GM21723 (cell line): ENCODE data around the gene XPNPEP1.

Experiments
- ATAC-seq: cut with Tn5 transposase; IDR thresholded peaks from one replicate; pipeline ENCODE4 v1.9.1; 2021; ENCODE audit warnings: mild to moderate bottlenecking, moderate library complexity; ENCODE audit not compliant: unreplicated experiment

The XPNPEP1 gene

GRCh38 chr10:109895848-109896247, 27.5 kb downstream of the XPNPEP1 start:
- no peak for ATAC-seq

DNA sequence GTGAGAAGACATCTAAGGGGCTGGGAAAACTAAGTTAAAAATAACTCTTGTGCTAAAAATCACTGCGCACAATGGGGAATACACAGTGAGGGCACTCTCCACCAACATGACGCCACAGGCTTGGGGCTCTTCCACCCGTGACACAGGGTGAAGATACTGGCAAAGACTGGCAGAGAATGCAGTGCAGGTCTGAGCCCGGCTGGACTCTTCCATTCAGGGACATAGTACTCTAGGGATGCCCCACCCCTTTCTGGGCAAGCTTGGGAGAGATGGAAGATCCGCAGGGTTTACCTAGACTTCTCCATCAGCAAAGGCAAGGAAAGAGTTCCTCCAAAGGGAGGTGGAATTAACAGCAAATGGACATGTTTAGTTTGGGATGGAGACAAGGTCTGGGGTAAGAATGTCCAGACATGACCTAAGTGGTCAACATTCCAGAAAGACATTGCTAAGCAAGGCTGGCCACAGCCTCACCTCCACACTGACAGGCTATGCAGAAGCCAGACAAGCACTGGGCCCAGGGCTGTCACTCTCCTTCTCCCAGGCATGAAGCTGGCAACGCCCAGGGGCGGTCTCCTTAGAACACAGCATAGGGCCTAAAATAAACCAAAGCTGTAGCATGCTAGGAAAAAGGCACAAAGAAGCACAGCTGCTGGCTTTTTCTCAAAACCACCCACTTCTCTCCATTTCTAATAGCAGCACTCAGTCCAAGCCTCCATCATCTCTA, 28.1 kb downstream of the XPNPEP1 start:
- ATAC-seq, result no peak

GRCh38 chr10:109894516-109894915, 28.8 kb downstream of the XPNPEP1 start:
- no peak for ATAC-seq

DNA sequence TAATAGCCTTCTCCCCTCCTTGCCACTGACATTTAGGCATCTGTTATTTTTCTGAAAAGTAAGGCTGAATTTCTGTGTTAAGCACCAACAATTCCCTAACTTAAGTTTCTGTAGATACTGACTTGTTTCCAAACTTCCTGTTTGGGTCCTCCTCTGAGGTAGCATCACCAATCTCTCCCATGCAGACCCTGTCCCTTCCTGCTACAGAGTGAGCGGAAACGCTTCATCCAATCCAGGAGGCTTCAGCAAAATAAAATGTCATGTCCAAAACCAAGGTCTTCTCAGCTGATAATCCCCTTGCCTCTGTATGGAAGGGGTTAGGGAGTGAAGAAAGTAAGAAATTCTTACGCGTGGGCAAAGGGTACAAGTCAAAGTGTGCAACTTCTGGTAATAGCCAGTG, 29.9 kb downstream of the XPNPEP1 start:
- ATAC-seq, result no peak

- no peak for ATAC-seq
These were observed 30.4 kb downstream of the XPNPEP1 start for GRCh38 chr10:109892931-109893330.

GRCh38 chr10:109892117-109892516, 31.2 kb downstream of the XPNPEP1 start:
- no peak for ATAC-seq

DNA sequence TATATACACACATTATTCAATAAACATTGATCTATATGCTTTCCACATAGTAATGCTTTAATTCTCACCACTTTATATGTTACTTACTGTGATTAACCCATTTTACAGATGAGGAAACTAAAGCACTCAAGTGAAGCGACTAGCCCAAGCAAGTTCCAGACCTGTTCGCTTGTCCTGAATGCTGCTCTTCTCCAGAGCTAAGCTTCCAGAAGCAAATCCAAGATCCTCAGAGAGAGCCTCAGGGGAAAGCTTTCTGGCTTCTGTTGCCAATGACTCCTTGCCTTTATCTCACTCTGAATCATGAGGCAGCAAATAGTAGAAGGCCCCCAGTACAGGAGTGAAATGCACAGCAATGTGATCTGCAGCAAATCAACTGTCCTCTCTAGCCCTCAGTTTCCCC, 32.2 kb downstream of the XPNPEP1 start:
- no peak for ATAC-seq

GRCh38 chr10:109889867-109890266, 33.4 kb downstream of the XPNPEP1 start:
- ATAC-seq, result no peak

DNA sequence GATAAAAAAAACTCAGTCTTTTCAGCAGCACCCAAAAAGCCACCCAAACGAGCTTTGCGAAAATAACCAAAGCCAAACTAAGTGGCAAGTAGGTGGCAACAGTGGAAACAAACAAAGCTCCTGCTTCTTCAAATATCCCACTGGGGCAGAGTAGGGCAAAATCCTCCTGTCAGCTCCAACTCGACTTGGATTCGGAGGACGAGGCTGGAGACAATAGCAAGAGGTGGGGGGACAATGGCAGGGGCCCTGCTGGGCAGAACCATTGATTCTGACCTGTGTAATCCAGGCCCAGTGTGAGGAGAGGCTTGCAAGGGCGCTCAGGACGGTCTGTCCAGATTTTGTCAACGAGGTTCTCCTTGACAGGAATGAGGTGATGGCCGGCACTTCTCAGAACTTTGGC, 35.5 kb downstream of the XPNPEP1 start:
- no peak for ATAC-seq

- no peak for ATAC-seq
These were observed 36.1 kb downstream of the XPNPEP1 start for GRCh38 chr10:109887243-109887642.

- no peak for ATAC-seq
These were observed 36.5 kb downstream of the XPNPEP1 start for GRCh38 chr10:109886781-109887140.

GRCh38 chr10:109886037-109886780, 37.1 kb downstream of the XPNPEP1 start:
- ATAC-seq, result no peak

DNA sequence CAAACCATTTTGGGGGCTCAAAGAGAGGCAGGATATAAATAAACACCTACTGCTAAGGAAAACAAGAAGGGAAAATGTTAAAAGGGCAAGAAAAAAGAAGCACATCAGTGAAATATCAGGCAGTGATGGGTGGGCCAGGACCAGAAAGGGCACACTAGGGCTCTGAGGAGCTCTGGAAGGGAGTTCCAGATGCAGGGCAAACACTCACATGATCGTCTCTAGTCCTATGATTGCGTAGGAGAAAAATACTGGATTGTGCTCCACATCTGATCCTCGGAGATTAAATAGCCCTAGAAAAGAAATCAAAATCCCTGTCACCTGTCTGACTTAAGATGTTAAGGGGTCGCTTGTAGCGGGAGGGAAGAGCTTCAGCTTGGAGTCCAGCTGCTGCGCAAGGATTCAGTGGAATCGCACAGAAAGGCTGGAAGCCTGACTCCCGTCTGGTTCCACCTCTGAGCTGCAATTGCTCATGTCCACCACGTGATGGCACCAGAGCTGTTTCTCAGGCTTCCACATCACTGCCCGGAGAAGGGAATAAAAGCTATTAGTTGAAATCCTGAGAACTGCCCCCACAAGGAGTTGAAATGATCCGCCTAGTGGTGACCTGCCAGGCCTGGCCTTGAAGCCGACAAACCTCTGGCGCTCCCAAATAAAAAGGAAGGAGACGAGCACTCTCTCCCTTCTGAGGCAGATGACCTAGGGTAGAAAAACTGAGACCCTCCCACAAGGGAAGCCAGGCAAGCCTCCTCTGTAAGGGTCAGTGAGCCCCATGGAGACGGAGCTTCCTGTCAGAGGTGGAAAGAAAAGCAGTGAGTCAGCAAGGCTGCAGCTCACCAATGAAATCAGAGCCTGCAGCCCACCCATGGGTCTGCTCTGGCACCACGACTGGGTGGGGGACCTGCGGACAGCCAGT, 39.2 kb downstream of the XPNPEP1 start:
- peak; percentile 66 for ATAC-seq

DNA sequence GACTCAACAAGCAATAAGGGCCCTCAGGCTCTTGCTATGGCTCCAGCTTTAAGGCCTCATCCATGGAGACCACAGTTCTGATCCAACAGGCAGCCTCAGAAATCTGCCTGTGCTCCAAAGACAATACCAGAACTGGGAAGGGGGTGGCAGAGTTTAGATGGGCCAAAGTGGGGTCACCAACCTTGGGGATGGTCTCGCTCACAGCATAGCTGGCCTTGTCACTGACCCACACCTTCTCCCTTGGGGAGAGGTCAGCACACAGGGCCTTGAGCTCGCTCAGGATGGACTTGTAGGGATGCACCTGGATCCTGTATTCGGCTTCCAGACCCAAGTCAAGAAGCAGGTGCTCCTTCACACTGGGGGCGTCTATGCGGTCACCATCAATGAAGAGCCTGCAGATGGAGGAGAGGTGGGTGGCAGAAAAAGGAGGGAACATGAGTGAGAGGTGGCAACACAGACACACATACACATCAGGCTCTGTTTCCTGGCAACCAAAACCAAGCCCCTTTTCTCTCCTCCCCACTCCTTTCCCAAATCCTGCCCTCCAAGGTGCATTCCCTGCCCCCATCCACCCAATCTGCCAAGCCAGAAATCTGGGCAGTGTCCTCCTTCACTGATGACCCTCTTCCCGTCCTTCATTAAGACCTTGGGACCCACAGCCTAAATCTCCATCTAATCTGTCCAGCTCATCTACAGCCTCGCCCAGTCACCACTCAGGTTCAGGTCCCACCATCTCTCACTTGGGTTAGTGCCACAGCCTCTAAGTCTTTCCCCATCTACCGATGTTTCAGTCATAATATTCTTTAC, 40.9 kb downstream of the XPNPEP1 start:
- ATAC-seq, result no peak

DNA sequence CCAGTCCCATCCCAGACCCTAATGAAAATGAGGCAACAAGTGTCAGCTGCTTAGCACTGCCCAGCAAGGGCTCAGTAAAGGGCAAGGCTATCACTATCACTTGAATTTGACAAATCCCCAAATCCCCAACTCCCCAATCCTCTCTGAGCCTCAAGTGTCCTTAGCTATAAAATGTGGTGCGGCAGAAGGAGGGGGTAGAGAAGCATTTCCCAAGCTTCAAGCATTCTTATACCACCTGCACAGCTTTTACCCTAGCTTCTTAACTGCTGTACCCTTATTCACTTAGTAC, 41.6 kb downstream of the XPNPEP1 start:
- ATAC-seq, result no peak

- peak; percentile 64 for ATAC-seq
These were observed 42.2 kb downstream of the XPNPEP1 start for GRCh38 chr10:109880886-109881768.

DNA sequence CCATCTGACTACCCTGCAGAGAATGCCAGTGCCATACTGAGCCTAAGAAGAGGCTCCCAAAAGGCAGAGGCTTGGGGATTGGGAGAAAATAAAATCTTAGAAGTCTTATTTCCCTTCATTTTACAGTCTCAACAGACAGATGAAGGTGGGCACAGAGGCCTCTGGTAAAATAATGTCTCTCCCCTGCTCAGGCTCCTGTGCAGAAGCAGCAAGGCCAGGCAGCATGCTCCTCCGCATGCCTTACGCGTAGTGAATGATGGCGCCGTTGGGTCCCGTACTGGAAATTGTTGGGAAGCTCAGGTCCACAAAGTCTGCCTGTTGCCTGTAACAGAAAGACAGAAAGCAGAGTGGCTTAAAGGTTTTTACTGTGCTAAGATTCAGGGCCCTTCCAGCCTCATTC, 45.8 kb downstream of the XPNPEP1 start:
- ATAC-seq, result no peak

- ATAC-seq, result no peak
These were observed 47.2 kb downstream of the XPNPEP1 start for GRCh38 chr10:109875828-109876821.

DNA sequence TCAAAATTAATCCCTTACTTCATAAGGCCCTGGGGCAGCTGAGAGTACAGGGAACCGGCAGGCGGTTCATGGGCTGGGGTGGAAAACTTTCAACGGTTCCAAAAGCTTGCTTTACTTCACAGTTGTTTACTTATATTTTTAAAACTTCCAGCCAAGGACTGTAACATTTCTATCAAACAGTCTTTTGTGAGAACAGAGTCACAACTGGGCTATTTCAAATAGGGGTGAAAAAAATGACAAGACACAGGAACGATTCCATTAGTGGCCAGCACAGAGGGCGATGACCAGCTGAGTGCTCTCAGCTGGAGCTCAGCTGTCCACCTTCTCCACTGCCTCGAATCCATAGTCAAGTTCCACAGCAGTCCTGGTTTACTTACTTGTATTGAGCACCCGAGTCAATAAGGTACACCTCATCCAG, 48.2 kb downstream of the XPNPEP1 start:
- ATAC-seq, result no peak
